ENCODE results near the gene COL13A1.

Gene COL13A1

DNA sequence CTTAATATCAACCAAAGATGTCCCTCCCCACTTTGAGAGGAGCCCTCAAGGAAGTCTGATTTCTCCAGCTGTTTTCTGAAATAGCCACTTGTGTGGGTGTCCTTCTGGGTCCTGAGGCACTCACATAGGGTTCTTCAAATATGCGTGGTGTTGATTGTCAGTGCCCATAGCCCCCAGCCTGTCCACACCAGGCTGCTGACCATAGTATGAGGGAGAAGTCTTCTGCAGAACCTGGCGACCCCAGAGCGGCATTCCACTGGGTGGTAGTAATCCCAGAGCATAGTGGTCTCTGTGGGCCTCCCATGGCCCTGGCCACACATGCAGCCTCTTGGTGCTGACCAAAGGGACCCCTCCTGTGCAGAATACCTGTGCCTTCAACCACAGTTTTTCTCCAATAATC lies 168.3 kb downstream of the COL13A1 start:
- TF ChIP-seq, protein P1, sequence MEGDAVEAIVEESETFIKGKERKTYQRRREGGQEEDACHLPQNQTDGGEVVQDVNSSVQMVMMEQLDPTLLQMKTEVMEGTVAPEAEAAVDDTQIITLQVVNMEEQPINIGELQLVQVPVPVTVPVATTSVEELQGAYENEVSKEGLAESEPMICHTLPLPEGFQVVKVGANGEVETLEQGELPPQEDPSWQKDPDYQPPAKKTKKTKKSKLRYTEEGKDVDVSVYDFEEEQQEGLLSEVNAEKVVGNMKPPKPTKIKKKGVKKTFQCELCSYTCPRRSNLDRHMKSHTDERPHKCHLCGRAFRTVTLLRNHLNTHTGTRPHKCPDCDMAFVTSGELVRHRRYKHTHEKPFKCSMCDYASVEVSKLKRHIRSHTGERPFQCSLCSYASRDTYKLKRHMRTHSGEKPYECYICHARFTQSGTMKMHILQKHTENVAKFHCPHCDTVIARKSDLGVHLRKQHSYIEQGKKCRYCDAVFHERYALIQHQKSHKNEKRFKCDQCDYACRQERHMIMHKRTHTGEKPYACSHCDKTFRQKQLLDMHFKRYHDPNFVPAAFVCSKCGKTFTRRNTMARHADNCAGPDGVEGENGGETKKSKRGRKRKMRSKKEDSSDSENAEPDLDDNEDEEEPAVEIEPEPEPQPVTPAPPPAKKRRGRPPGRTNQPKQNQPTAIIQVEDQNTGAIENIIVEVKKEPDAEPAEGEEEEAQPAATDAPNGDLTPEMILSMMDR (IDR thresholded peaks at IDR 0.05; ENCODE audit: poor library complexity, severe bottlenecking), result no peak
- no peak for DNase-seq (ENCODE audit: low spot score)
- ATAC-seq (ENCODE audit: low read depth), result no peak
- Histone ChIP-seq H3K4me3 (ENCODE audit: severe bottlenecking) (no peak overlapping the region), H3K27ac (ENCODE audit: poor library complexity, severe bottlenecking) (no peak overlapping the region), H3K27me3 (ENCODE audit: insufficient read depth, poor library complexity, severe bottlenecking) (peaks cover 10% of the 10 kb centered on the region), H3K36me3 (ENCODE audit: low read depth) (no peaks in the 10 kb centered on the region), H3K4me1 (ENCODE audit: insufficient read depth, poor library complexity, severe bottlenecking) (no peaks in the 10 kb centered on the region), H3K9me3 (ENCODE audit: severe bottlenecking) (no peaks in the 10 kb centered on the region)

DNA sequence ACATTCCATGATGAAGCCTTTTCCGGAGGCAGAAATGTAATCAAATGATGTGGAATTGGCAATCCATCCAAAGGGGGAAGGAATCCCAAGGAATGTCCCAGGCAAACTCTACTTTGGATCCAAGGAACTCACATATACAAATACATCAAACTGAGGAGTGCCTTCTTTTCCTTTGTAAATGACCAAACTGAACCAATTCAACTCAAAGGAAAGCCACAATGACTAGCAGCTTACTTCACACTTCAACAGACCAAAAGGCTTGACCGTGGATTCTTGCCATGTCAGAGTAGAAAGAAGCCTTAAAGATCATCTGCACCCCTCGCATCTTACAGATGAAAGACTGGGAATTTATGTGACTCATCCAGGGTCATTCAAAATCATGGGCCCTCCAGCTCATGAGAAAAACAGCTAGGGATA lies 171.3 kb downstream of the COL13A1 start:
- Histone ChIP-seq H3K27me3 (ENCODE audit: insufficient read depth, poor library complexity, severe bottlenecking) (peaks cover 14% of the 10 kb centered on the region), H3K9me3 (ENCODE audit: severe bottlenecking) (no peaks in the 10 kb centered on the region), H3K27ac (ENCODE audit: poor library complexity, severe bottlenecking) (no peak overlapping the region), H3K36me3 (ENCODE audit: low read depth) (no peaks in the 10 kb centered on the region), H3K4me1 (ENCODE audit: insufficient read depth, poor library complexity, severe bottlenecking) (no peaks in the 10 kb centered on the region), H3K4me3 (ENCODE audit: severe bottlenecking) (no peak overlapping the region)
- TF ChIP-seq, protein P1 (IDR thresholded peaks at IDR 0.05; ENCODE audit: poor library complexity, severe bottlenecking), result no peak
- no peak for DNase-seq (ENCODE audit: low spot score)
- ATAC-seq (ENCODE audit: low read depth), result no peak

DNA sequence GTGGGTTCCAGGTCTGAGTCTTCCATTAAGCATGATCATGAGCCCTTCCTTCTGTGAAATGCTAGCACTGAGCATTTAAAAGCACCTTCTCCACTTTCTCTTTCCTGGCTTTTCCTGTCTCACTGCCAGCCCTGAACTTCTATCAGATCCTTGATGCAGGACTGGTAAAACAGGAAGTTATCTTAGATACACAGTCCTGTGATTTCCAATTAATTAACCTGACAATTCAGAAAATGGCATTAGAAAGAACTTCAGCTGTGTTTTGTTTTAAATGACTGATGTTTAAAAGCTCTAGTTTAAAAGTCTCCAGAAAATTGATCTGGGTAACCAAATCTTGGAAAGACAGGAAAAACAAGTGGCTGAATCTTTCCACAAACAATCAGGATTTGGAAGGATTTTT lies 172.0 kb downstream of the COL13A1 start:
- Histone ChIP-seq H3K27ac (ENCODE audit: poor library complexity, severe bottlenecking) (no peak overlapping the region), H3K4me1 (ENCODE audit: insufficient read depth, poor library complexity, severe bottlenecking) (no peaks in the 10 kb centered on the region), H3K4me3 (ENCODE audit: severe bottlenecking) (no peak overlapping the region), H3K36me3 (ENCODE audit: low read depth) (no peaks in the 10 kb centered on the region), H3K27me3 (ENCODE audit: insufficient read depth, poor library complexity, severe bottlenecking) (peaks cover 14% of the 10 kb centered on the region), H3K9me3 (ENCODE audit: severe bottlenecking) (no peaks in the 10 kb centered on the region)
- ATAC-seq (ENCODE audit: low read depth) (no peak), DNase-seq (ENCODE audit: low spot score) (no peak)
- TF ChIP-seq, protein P1 (IDR thresholded peaks at IDR 0.05; ENCODE audit: poor library complexity, severe bottlenecking), result no peak

DNA sequence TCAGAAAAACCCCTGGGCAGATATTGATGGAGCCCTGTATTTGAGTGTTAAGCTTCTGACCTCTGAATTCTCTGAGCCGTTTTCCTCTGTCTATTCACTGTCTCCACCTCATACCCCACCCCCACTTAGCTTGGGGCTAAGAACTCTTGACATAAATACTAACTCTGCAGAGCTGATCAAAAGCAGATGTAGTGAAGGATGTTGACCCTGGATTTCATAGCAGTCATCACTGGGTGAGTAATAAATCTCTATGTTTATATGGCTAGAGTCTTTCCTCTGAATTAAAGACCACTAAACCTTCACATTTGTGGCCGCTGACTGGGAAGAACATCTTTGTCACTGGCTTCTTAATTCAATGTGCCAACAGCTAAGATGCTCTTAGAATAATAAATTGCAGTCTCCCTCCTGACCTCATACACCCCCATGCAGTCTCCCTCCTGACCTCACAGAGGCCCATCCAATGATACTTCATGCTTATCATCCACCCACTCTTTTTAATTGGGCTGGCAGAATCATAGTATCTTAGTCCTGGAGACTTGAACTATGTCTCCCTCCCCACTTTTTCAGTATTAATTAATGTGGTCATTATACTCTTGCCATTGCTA lies 172.9 kb downstream of the COL13A1 start:
- H3K4me1 ChIP-seq (ENCODE audit: insufficient read depth, poor library complexity, severe bottlenecking), result no peaks in the 10 kb centered on the region
- H3K36me3 ChIP-seq (ENCODE audit: low read depth), result no peaks in the 10 kb centered on the region
- peaks cover 14% of the 10 kb centered on the region for H3K27me3 ChIP-seq (ENCODE audit: insufficient read depth, poor library complexity, severe bottlenecking)
- no peak for ATAC-seq (ENCODE audit: low read depth)
- TF ChIP-seq, protein P1 (IDR thresholded peaks at IDR 0.05; ENCODE audit: poor library complexity, severe bottlenecking), result no peak
- DNase-seq (ENCODE audit: low spot score), result no peak
- H3K9me3 ChIP-seq (ENCODE audit: severe bottlenecking), result no peaks in the 10 kb centered on the region
- no peak overlapping the region for H3K27ac ChIP-seq (ENCODE audit: poor library complexity, severe bottlenecking)
- H3K4me3 ChIP-seq (ENCODE audit: severe bottlenecking), result no peak overlapping the region

DNA sequence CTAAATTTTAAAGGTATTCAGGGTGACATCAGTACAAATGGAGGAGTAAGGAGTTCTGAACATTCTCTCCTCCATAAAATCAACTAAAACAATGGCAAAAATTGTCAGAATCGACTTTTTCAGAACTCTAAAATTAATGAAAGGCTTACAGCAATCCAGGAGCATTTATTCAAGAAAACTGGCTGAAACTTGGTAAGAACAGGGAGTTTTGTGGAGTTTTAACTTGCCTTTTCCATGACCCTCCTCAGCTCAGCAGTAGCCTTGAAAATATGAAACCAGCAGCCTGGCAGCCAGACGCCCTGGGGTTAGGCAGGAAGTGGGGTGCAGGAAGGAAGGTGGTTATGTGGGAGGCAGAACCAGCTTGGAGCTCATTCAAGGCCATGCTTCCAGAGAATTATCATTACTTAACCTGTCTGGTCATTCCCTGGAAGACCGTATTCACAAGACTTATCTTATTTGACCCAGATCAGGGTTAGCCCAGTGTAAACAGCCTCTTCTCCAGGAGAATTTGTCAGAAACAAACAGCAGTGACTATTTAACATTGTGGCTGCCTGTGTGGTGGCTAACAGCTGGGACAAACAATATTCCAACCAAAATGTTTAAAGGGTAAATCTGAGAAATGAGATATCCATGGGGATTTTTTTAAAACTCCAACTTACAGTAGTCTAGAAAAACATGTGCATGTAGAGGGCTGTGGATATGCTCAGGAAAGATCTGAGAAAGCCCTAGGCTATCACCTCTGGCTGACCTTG lies 175.3 kb downstream of the COL13A1 start:
- ATAC-seq (ENCODE audit: low read depth), result no peak
- Histone ChIP-seq H3K27ac (ENCODE audit: poor library complexity, severe bottlenecking) (no peak overlapping the region), H3K27me3 (ENCODE audit: insufficient read depth, poor library complexity, severe bottlenecking) (peaks cover 14% of the 10 kb centered on the region)

More for the DNA sequence above, 175.3 kb downstream of the COL13A1 start:
- DNase-seq (ENCODE audit: low spot score), result no peak
- TF ChIP-seq, protein P1 (IDR thresholded peaks at IDR 0.05; ENCODE audit: poor library complexity, severe bottlenecking), result no peak
- Histone ChIP-seq H3K4me1 (ENCODE audit: insufficient read depth, poor library complexity, severe bottlenecking) (no peaks in the 10 kb centered on the region), H3K9me3 (ENCODE audit: severe bottlenecking) (peaks cover 3% of the 10 kb centered on the region), H3K4me3 (ENCODE audit: severe bottlenecking) (no peak overlapping the region), H3K36me3 (ENCODE audit: low read depth) (no peaks in the 10 kb centered on the region)
